HG02642 (cell line): ENCODE data around the gene ZDHHC7.
A peak's percentile ranks its signal among the peaks of the same experiment; 100 is the strongest.
"Not testable (repeated sequence)": the region's sequence is repeated elsewhere in the genome, so short reads cannot be mapped to it uniquely, and the experiment has no call there.

Experiments used
- ATAC-seq: cut with Tn5 transposase; IDR thresholded peaks from one replicate; pipeline ENCODE4 v1.9.1; 2021; ENCODE audit warnings: mild to moderate bottlenecking; ENCODE audit not compliant: unreplicated experiment, poor library complexity

Gene ZDHHC7

DNA sequence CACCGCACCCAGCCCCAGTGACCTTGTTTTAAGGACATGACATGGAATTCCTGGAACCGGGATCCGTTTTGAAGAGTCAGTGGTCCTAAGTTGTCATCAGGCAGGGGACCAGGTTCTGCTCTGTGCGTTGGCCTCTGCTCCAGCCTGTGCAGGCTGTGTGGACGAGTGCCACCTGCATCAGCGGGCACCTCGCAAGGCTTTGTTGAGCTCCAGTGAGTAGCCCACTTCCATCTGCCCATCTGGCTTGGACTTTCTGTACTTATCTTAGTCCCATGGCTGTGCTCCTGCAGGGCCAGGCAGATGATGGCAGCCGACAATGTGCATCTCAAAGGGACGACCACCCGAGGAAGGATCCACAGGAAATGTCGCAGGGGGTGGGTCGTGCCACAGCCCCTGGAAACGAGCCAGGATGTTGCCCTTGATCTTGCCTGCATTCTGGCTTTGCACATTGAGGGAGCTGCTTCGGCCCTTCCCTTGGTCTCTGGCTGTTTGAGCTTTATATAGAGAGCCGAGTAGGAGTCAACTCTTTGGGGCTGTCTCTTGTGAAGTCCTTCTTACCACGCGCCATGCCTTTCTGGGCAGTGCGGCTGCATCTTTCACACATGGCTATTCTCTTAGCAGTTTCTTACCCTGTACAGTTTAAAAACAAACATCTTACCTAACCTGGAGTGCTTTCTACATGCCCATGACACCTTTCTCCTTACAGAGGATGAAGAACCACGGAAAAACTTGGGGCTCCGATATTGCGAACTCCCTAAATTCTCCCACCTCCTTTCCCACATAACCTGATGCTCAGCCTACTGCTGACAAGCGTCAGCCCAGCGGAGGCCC lies 34.5 kb upstream of the ZDHHC7 start:
- ATAC-seq = no peak

- no peak for ATAC-seq
These were observed 33.7 kb upstream of the ZDHHC7 start for GRCh38 chr16:85045077-85045476.

DNA sequence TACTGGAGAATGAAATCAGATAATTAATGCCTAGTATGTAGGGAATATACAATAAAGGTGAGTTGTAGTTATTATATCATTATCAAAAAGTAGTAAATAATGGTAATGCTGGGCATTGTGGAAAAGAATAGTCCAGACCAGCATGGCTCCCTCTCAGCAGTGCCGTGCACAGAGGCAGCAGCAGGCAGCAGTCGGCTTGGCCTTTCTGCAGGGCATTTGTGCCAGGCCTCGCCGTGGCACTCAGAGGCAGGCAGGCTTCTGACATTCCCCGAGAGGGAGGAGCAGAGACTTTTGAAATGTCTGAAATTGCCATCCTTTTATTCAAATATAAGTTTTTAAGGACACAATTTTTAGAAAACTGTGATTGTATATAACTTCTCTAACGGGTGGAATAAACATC lies 31.3 kb upstream of the ZDHHC7 start:
- no peak for ATAC-seq

- no peak for ATAC-seq
These were observed 30.8 kb upstream of the ZDHHC7 start for GRCh38 chr16:85042167-85042526.

- ATAC-seq = no peak
These were observed 30.2 kb upstream of the ZDHHC7 start for GRCh38 chr16:85041219-85042166.

DNA sequence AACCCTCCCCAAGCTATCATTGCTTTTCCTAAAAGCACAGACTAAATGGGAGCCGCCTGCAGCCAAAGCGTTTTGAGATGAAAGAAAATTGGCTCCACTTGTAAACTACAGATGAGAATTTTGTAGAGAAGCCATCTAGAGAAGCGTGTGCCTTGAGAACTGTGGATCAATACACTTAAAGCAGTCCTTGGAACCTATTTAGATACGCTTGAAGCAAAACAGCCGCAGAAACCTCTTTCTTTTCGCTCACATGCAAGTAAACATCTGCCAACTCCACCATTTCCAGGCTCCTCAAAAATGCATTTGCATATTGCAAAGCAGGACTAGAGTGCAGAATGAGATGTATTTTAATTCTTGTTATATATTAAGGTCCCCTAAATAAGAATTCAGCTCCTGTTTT lies 29.4 kb upstream of the ZDHHC7 start:
- no peak for ATAC-seq

GRCh38 chr16:85037721-85038120 lies 26.4 kb upstream of the ZDHHC7 start:
- ATAC-seq = no peak

- no peak for ATAC-seq
These were observed 25.7 kb upstream of the ZDHHC7 start for GRCh38 chr16:85037050-85037410.

- no peak for ATAC-seq
These were observed 25.1 kb upstream of the ZDHHC7 start for GRCh38 chr16:85036236-85037049.

- ATAC-seq = no peak
These were observed 23.5 kb upstream of the ZDHHC7 start for GRCh38 chr16:85034591-85035433.

GRCh38 chr16:85033171-85033570 lies 21.8 kb upstream of the ZDHHC7 start:
- ATAC-seq = no peak

- not testable (repeated sequence) for ATAC-seq
These were observed 20.9 kb upstream of the ZDHHC7 start for GRCh38 chr16:85032187-85032586.

GRCh38 chr16:85031451-85031850 lies 20.1 kb upstream of the ZDHHC7 start:
- ATAC-seq = no peak

DNA sequence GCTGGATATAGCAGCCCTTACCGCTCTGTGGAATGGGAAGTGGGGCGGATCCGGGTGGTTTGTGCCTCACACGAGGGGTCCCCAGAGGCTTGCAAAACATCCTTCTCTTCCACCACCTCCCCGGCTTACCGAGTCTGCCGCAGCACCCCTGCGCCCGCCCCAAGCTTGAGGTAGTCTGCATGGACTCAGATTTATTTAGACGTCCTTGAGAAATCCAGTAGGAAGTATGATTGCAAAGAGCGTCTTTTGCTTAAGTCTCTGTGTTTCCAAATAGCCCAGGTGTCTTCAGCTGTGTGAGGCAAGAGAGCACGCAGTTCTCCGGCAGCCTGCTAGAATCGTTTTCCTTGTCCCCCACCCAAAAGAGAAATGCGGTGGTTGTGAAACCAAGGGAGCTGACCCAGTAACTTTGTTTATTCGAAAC lies 18.7 kb upstream of the ZDHHC7 start:
- ATAC-seq = no peak

GRCh38 chr16:85029408-85029784 lies 18.1 kb upstream of the ZDHHC7 start:
- ATAC-seq = no peak

DNA sequence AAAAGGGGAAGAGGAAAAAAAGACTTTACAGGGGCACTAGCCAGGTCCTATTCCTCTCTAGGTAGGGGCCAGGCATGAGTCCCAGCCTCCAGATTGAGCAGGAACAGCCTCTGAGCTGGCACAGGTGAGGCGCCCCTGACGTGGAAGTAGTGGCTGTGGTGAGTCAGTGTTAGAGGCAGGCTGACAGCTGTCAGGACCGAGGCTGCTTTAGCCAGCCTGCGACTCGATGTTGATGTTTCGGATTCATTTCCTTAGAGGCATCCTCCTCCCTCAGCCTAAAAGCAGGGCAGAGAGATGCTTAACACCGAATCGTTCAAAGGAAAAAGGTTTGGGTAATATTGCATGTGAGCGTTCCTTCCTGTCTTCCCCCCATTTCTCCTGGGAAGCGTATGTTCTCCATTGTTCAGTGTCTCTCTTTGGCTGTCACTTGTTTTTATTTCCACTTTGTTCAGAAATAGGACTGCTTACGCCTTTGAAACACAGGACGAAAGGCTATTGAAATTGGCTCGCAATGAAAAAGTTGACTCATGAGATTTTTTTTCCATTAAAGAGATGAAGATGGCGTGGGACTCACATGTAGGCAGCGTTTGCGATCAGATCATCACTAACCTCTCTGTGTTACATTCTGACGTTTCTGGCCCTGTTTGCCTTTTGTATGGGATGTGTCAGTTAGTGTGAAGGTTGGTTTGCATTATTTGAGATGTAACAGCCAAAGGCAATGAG lies 17.5 kb upstream of the ZDHHC7 start:
- no peak for ATAC-seq

DNA sequence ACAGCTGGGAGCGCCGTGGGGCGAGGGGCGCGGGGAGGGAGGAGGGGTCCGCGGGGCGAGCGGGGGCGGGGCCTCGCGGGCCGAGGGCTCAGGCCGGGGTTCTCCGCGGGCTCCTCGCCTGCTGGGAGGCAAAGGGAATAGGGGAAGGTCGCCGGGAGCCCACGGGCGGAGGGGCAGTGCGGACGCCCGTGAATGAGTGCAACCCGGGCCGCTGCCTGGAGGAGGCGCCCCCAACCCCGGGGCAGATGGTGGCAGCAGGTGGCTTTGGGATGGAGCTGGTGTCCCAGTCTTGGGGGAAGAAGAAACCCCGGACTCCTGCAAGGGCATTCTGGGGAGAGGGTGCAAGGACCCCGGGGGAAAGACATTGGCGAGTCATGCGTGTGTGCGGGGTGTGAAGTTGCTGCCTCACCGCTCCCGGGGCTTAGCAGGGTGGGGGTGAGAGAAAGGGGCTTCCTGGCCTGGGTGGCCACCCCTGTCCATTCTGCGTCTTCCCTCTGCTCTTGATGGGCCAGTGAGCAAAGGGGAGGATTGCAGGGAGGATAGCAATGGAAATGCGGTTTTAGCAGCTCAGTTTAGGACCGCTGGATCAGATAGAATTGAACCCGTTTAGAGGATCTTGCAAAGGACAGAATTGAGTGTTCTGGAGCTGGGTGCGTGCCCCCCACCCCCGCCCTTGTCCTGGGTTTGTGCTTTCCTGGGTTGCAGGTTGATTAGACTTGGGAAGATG lies 16.8 kb upstream of the ZDHHC7 start:
- peak; percentile 24 for ATAC-seq

- ATAC-seq = peak; percentile 90
These were observed 16.1 kb upstream of the ZDHHC7 start, which contains the start of gene KIAA0513 for GRCh38 chr16:85027349-85027957. KIAA0513 (plus strand) TSS chr16:85027795; CDS start chr16:85067072, 39,277 bp downstream.
